ENCODE results near the gene NAT8L. TPM values are rescaled to one million over a fixed set of nuclear protein-coding genes. Genes with fewer than 3 reads are reported as not detected.

Gene NAT8L
- total RNA-seq, 1 experiment from 2014 or later = 5.6 TPM

- DNase-seq (ENCODE audit: low read depth) = no peak
Observed at GRCh38 chr4:2044542-2045517, 14.3 kb upstream of the NAT8L start.

GRCh38 chr4:2045518-2045951, 13.6 kb upstream of the NAT8L start:
- DNase-seq (ENCODE audit: low read depth) = no peak

- no peak for DNase-seq (ENCODE audit: low read depth)
Observed at GRCh38 chr4:2046031-2046961, 12.8 kb upstream of the NAT8L start.

- no peak for DNase-seq (ENCODE audit: low read depth)
Observed at GRCh38 chr4:2047031-2047660, 12.0 kb upstream of the NAT8L start.

GRCh38 chr4:2047781-2048581, 11.1 kb upstream of the NAT8L start:
- no peak for DNase-seq (ENCODE audit: low read depth)

GRCh38 chr4:2048831-2049230, 10.3 kb upstream of the NAT8L start:
- DNase-seq (ENCODE audit: low read depth) = no peak

- DNase-seq (ENCODE audit: low read depth) = no peak
Observed at GRCh38 chr4:2049381-2049780, 9.7 kb upstream of the NAT8L start.

GRCh38 chr4:2049811-2050210, 9.3 kb upstream of the NAT8L start:
- no peak for DNase-seq (ENCODE audit: low read depth)

- DNase-seq (ENCODE audit: low read depth) = no peak
Observed at GRCh38 chr4:2051086-2051485, 8.0 kb upstream of the NAT8L start.

GRCh38 chr4:2054217-2054616, 4.9 kb upstream of the NAT8L start:
- no peak for DNase-seq (ENCODE audit: low read depth)

GRCh38 chr4:2057382-2058065, 1.6 kb upstream of the NAT8L start:
- DNase-seq (ENCODE audit: low read depth) = no peak

- no peak for DNase-seq (ENCODE audit: low read depth)
Observed at GRCh38 chr4:2058264-2059045, 672 bp upstream of the NAT8L start.

GRCh38 chr4:2059726-2060602, 837 bp downstream of the NAT8L start:
- no peak for DNase-seq (ENCODE audit: low read depth)

- DNase-seq (ENCODE audit: low read depth) = no peak
Observed at GRCh38 chr4:2060611-2061185, 1.6 kb downstream of the NAT8L start.

GRCh38 chr4:2061186-2062131, 2.3 kb downstream of the NAT8L start:
- DNase-seq (ENCODE audit: low read depth) = no peak

- no peak for DNase-seq (ENCODE audit: low read depth)
Observed at GRCh38 chr4:2062168-2062807, 3.2 kb downstream of the NAT8L start.

Data from HT1080 (cell line).